GM12892 (cell line): Measurements from ENCODE around the gene NCOR1.
"Not testable (repeated sequence)": the region's sequence is repeated elsewhere in the genome, so short reads cannot be mapped to it uniquely, and the experiment has no call there.

Experiments used
- DNase-seq: peaks from one replicate; pipeline ENCODE4 v3.0.0; 2011; ENCODE audit not compliant: insufficient read length
- FAIRE-seq: peaks from 2 replicates; lab custom pipeline; 2011; peaks lifted over from hg19 to GRCh38; lab: Jason Lieb, UNC
- POLR2A ChIP-seq: IDR thresholded peaks from 2 replicates; pipeline ENCODE4 v1.6.1; 2011; ENCODE audit warnings: low read depth, low read length, control low read depth
- POLR2AphosphoS5 ChIP-seq: IDR thresholded peaks from 2 replicates; pipeline ENCODE4 v1.6.1; 2011; ENCODE audit warnings: low read depth, low read length, control low read depth
- TAF1 ChIP-seq: IDR thresholded peaks from 2 replicates; pipeline ENCODE4 v1.6.1; 2011; ENCODE audit warnings: low read depth, mild to moderate bottlenecking, control low read depth, low read length, borderline replicate concordance

Gene NCOR1

GRCh38 chr17:16073845-16074244, 141.5 kb downstream of the NCOR1 start:
- no peak for TF ChIP-seq TAF1
- no peak for TF ChIP-seq POLR2AphosphoS5
- no peak for TF ChIP-seq POLR2A
- DNase-seq (no peak), FAIRE-seq (no peak)

GRCh38 chr17:16072031-16072430, 143.3 kb downstream of the NCOR1 start:
- DNase-seq (no peak), FAIRE-seq (no peak)
- no peak for TF ChIP-seq POLR2AphosphoS5
- no peak for TF ChIP-seq POLR2A
- TF ChIP-seq TAF1, result no peak

GRCh38 chr17:16068323-16068722, 147.0 kb downstream of the NCOR1 start:
- no peak for DNase-seq
- no peak for TF ChIP-seq POLR2A
- no peak for TF ChIP-seq POLR2AphosphoS5
- TF ChIP-seq TAF1, result no peak
- FAIRE-seq, result no peak

GRCh38 chr17:16066125-16066524, 149.2 kb downstream of the NCOR1 start:
- FAIRE-seq, result no peak
- no peak for DNase-seq
- TF ChIP-seq TAF1 (no peak), POLR2A (no peak), POLR2AphosphoS5 (no peak)

- no peak for TF ChIP-seq TAF1
- no peak for FAIRE-seq
- no peak for DNase-seq
These were observed 153.7 kb downstream of the NCOR1 start for GRCh38 chr17:16061631-16062030.

GRCh38 chr17:16055139-16055538, 160.2 kb downstream of the NCOR1 start:
- not testable (repeated sequence) for FAIRE-seq, DNase-seq

GRCh38 chr17:16052486-16052885, 162.8 kb downstream of the NCOR1 start:
- DNase-seq (no peak), FAIRE-seq (no peak)
- TF ChIP-seq TAF1 (no peak), POLR2AphosphoS5 (no peak), POLR2A (no peak)

GRCh38 chr17:16050844-16051243, 164.5 kb downstream of the NCOR1 start:
- DNase-seq (no peak), FAIRE-seq (no peak)
- TF ChIP-seq POLR2AphosphoS5, result no peak
- no peak for TF ChIP-seq TAF1
- no peak for TF ChIP-seq POLR2A

- DNase-seq (no peak), FAIRE-seq (no peak)
- TF ChIP-seq TAF1, result no peak
- TF ChIP-seq POLR2A, result no peak
- TF ChIP-seq POLR2AphosphoS5, result no peak
These were observed 166.4 kb downstream of the NCOR1 start for GRCh38 chr17:16048811-16049449.

- FAIRE-seq (no peak), DNase-seq (no peak)
- TF ChIP-seq TAF1, result no peak
- TF ChIP-seq POLR2AphosphoS5, result no peak
- TF ChIP-seq POLR2A, result no peak
These were observed 168.4 kb downstream of the NCOR1 start for GRCh38 chr17:16046966-16047365.

- FAIRE-seq (no peak), DNase-seq (no peak)
These were observed 170.8 kb downstream of the NCOR1 start for GRCh38 chr17:16044487-16044886.

GRCh38 chr17:16040710-16041251, 174.6 kb downstream of the NCOR1 start:
- DNase-seq, result no peak
- TF ChIP-seq TAF1 (no peak), POLR2AphosphoS5 (no peak), POLR2A (no peak)
- FAIRE-seq, result no peak

More at GRCh38 chr17:16044487-16044886, 170.8 kb downstream of the NCOR1 start:
- TF ChIP-seq POLR2A (no peak), POLR2AphosphoS5 (no peak), TAF1 (no peak)
